Thyroid gland (tissue), 4 donors: Measurements from ENCODE around the gene L3MBTL2. TPM values are rescaled to one million over a fixed set of nuclear protein-coding genes. Genes with fewer than 3 reads are reported as not detected.

Experiments used
- DNase-seq, 2 donors: peaks; one replicate each; pipeline ENCODE4 v3.0.0-alpha.2; 2019
- H3K27ac ChIP-seq, 3 donors: fragments of 200-600 bp; sonication (generic); 1 replicate in 2 of 3; 2 replicates in 1 of 3; pipeline ENCODE4 v1.5.1; 2016 to 2019; ENCODE audit warnings: mild to moderate bottlenecking in 1 of 3, moderate library complexity in 1 of 3
- H3K27me3 ChIP-seq: fragments of 200-600 bp; sonication (generic); one replicate; pipeline ENCODE4 v1.5.1; 2019
- H3K36me3 ChIP-seq, 2 donors: fragments of 200-600 bp; sonication (generic); one replicate each; pipeline ENCODE4 v1.5.1; 2016 to 2019
- H3K4me1 ChIP-seq, 2 donors: fragments of 200-600 bp; sonication (generic); one replicate each; pipeline ENCODE4 v1.5.1; 2017 to 2019
- H3K4me3 ChIP-seq, 3 donors: fragments of 200-600 bp; sonication (generic); replicated peaks in 1 of 3; 1 replicate in 2 of 3; 2 replicates in 1 of 3; pipeline ENCODE4 v1.5.1; 2016; ENCODE audit warnings: mild to moderate bottlenecking in 1 of 3
- H3K9me3 ChIP-seq: fragments of 200-600 bp; sonication (generic); one replicate; pipeline ENCODE4 v1.5.1; 2017
- CTCF ChIP-seq, 6 experiments: fragments of 200-600 bp in 3 of 6; fragments of 450-650 bp in 3 of 6; sonication (generic) in 3 of 6; IDR thresholded peaks; one replicate each; pipeline ENCODE4 v1.5.1; 2016 to 2019; ENCODE audit warnings: antibody characterized with exemption in 6 of 6, mild to moderate bottlenecking in 2 of 6, inconsistent platforms in 1 of 6, moderate library complexity in 1 of 6
- POLR2A ChIP-seq, 2 donors: fragments of 450-650 bp; IDR thresholded peaks; one replicate each; pipeline ENCODE4 v1.6.1; 2017; ENCODE audit warnings: antibody characterized with exemption in 2 of 2, mild to moderate bottlenecking in 2 of 2, moderate library complexity in 1 of 2
- WGBS, 2 donors: methylation state at CpG; one replicate each; pipeline ENCODE4 v1.1.5; 2017; 5-methylcytosine and 5-hydroxymethylcytosine counted together
- intact Hi-C: fragments of 100-400 bp; cut with DNase I; formaldehyde crosslinking; loops from one replicate; pipeline ENCODE4 v1.15.1; 2023
- total RNA-seq, 4 donors: library from RNA; depleted of rRNA; stranded (reverse); fragments of >200 nt; gene quantifications; one replicate each; pipeline ENCODE4 v1.2.3, GENCODE V29; 2016

Gene L3MBTL2
- total RNA-seq, 4 donors from 2014 or later, result 17.2 to 29.2 (median 20.7) TPM

DNA sequence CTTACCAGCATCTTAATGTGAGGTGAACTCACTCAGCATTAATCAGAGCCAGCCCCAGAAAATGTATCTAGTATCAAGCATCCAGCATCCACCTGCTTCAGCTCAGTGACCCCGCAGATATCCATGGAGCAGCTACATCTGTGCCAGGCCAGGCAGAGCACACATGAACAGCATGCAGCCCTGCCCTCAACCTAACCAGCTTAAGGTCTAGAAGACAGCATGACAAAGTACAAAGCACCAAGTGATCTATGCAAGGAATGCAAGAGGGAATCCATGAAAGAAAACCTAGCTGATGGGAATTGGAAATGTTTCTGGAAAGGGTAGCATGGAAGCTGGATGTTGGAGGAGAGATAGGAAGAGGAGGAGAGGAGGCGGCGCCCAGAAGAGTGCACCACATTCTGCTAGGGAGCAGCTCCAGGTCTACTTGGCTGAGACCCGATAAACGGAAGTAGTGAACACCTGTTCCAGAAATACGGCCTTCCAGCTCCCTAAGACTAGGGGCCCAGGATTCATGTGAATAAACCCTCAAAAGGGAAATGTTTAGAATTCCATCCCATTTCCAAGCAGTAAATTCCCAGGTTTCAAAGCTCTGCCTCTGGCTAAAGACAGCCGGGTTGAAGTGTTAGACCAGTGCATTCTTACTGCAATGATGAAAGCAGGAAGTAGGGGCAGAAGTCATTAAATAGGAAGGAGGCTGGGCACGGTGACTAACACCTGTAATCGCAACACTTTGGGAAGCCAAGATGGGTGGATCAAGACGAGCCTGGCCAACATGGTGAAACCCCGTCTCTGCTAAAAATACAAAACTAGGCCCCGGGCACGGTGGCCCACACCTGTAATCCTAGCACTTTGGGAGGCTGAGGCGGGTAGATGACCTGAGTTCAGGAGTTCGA, 23.5 kb upstream of the L3MBTL2 start:
- H3K27me3 ChIP-seq, result no peaks in the 10 kb centered on the region
- 74 to 82% methylated on average over 15 of the region's 15 CpGs for WGBS, 2 donors
- DNase-seq, result no peak
- H3K9me3 ChIP-seq, result no peaks in the 10 kb centered on the region
- intact Hi-C loops, result no loop called here
- peaks cover 26 to 30% of the 10 kb centered on the region in 2 donors for H3K36me3 ChIP-seq
- H3K27ac ChIP-seq, result no peak overlapping the region
- TF ChIP-seq POLR2A (IDR thresholded peaks at IDR 0.05), result no peak
- TF ChIP-seq CTCF (IDR thresholded peaks at IDR 0.05), result no peak
- H3K4me1 ChIP-seq, result no peaks in the 10 kb centered on the region
- no peak overlapping the region for H3K4me3 ChIP-seq

GRCh38 chr22:41184679-41185078, 20.4 kb upstream of the L3MBTL2 start:
- no peaks in the 10 kb centered on the region for H3K9me3 ChIP-seq
- no peak overlapping the region for H3K27ac ChIP-seq
- 33 to 43% methylated on average over 3 of the region's 3 CpGs for WGBS, 2 donors
- H3K4me1 ChIP-seq, result no peaks in the 10 kb centered on the region
- no peak for DNase-seq
- peaks cover 0 to 5% of the 10 kb centered on the region in 2 donors for H3K36me3 ChIP-seq
- no peak overlapping the region for H3K4me3 ChIP-seq
- TF ChIP-seq POLR2A (IDR thresholded peaks at IDR 0.05) (no peak), CTCF (IDR thresholded peaks at IDR 0.05) (no peak)
- intact Hi-C loops, result no loop called here
- no peaks in the 10 kb centered on the region for H3K27me3 ChIP-seq

DNA sequence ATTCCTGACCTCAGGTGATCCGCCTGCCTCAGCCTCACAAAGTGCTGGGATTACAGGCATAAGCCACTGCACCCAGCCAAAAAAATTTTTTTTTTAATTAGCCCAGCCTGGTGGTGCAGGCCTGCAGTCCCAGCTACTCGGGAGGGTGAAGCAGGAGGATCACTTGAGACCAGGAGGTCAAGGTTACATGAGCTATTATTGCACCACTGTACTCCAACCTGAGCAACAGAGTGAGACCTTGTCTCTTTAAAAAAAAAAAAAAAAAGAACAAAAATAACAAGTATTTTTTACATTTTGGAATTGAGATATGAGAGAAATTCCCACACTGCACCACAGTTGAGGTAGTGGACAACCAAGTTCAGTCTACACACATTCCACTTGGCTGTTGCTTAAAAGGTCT, 13.6 kb upstream of the L3MBTL2 start:
- WGBS, 2 donors, result 78 to 86% methylated on average over 2 of the region's 2 CpGs
- no peaks in the 10 kb centered on the region for H3K9me3 ChIP-seq
- H3K27me3 ChIP-seq, result no peaks in the 10 kb centered on the region
- TF ChIP-seq CTCF (IDR thresholded peaks at IDR 0.05) (no peak), POLR2A (IDR thresholded peaks at IDR 0.05) (no peak)
- H3K4me1 ChIP-seq, result peaks cover 0 to 1% of the 10 kb centered on the region in 2 donors
- H3K4me3 ChIP-seq, result no peak overlapping the region
- H3K36me3 ChIP-seq, result no peaks in the 10 kb centered on the region
- intact Hi-C loops, result no loop called here
- H3K27ac ChIP-seq, result no peak overlapping the region
- no peak for DNase-seq

GRCh38 chr22:41193829-41194228, 11.3 kb upstream of the L3MBTL2 start:
- no peaks in the 10 kb centered on the region for H3K36me3 ChIP-seq

More at GRCh38 chr22:41193829-41194228, 11.3 kb upstream of the L3MBTL2 start:
- WGBS, 2 donors, result 92 to 95% methylated on average over 6 of the region's 6 CpGs
- H3K9me3 ChIP-seq, result no peaks in the 10 kb centered on the region
- peaks cover 13 to 17% of the 10 kb centered on the region in 2 donors for H3K4me1 ChIP-seq
- no peak overlapping the region for H3K4me3 ChIP-seq
- DNase-seq, result no peak
- intact Hi-C loops, result no loop called here
- no peaks in the 10 kb centered on the region for H3K27me3 ChIP-seq
- H3K27ac ChIP-seq, result no peak overlapping the region
- TF ChIP-seq CTCF (IDR thresholded peaks at IDR 0.05), result no peak
- no peak for TF ChIP-seq POLR2A (IDR thresholded peaks at IDR 0.05)
